NCI-H1694 treated with DMSO at 0.1 percent for 48 hours (cell line): ENCODE results near the gene CRYGN.

Source experiments
- DNase-seq: peaks from one replicate; lab custom pipeline; 2025; lab: John Stamatoyannopoulos, UW

Gene CRYGN, protein sequence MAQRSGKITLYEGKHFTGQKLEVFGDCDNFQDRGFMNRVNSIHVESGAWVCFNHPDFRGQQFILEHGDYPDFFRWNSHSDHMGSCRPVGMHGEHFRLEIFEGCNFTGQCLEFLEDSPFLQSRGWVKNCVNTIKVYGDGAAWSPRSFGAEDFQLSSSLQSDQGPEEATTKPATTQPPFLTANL

DNA sequence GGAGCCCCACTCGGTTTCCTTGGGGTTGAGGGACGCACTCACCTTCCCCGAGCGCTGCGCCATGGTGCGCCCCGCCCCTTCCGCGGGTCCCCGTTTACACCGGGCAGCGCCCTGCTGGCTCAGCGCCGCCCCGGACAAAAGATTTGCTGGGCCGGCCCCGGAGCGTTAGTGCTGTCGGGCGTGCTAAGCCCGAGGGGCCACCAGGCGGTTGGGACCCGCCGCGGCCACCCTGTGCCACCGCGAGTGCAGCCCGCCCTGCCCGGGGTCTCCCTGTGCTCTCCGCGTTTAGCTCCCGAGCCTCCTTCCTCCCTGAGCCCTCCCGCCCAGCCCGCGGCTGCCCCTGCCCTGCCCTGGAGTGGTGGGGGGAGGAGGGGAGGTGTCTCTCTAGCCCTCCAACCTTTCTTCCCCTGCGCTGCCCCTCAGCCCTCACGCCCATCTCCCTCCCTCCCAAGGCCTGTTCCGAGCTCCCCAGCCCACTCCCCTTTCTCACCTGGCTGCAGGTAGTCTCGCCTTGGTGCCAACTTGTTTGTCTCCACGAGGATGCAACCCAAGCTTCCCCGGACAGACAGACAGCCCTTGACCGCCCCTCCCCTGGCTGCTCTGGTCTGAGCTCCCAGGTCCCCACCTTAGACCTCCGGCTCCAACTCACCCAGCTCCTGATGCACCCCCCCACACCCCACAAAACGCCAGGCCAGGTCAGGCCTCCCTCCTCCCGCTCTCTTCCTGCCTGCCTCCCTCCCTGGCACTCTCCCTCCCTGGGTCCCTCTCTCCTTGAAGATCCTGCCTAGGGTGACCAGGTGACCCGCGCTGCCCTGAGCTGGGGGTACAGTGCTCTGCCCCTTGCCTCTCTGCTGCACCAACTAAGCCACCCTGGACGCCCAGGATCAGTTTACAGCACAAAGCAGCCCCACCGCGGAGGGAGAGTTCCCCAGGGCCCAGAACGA, at the start of gene CRYGN:
Gene CRYGN, minus strand, starts transcription at position 287 of the 944 bp plus-strand sequence. Its CDS starts 224 bp downstream, at position 63.
- DNase-seq, result no peak

DNA sequence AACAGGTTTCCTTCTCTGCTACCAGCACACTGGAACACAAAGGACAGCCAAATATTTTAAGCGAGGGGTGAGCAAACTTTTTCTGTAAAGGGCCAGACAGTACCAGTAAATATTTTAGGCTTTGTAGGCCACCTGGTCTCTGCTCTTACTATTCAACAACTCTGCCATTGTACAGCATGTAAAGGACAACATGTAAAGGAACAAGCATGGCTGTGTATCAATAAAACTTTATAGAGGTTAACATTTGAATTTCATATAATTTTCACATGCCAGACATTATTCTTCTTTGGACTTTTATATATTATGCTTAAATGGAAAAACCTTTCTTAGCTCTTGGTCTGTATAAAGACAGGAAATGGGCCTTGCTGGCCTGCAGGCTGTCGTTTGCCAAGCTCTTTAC, 49.6 kb upstream of the CRYGN start:
- no peak for DNase-seq

DNA sequence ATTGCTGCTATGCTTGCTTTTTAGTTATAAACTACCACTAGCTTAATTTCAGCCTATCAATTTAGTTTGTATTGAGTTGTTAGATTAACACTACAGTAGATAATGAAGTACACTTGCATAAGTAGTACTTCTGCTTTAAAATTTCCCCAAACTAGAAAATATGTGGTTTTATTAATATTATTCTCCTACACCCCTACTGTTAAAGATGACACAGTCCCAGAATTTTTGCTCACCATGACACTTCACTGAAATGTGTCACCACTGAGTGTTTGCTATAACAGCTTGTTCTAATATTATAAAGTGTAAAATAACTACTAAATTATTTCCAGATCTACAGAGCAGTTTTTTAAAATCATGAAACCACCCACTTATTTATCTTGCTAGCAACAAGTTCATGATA, 48.2 kb upstream of the CRYGN start:
- DNase-seq, result no peak

- DNase-seq, result no peak
Observed at GRCh38 chr7:151487228-151487627, 47.3 kb upstream of the CRYGN start.

DNA sequence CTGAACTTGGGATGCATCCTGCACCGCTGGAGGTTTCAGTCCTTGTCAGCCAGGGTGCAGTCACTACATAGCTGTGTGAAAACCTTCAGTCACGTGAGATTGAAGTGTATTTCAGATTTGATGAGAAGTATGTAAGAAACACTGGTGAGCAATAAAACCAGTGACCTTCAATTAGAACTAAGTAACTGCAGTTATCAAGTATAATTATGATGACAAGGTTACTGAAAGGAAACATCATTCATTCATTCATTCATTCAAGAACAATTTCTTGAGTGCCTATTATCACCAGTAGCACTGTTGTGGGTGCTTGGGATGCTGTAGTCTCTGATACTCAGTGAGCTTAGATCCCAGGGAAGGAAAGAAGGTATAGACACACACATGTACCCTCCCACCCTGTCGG, 46.1 kb upstream of the CRYGN start:
- no peak for DNase-seq

DNA sequence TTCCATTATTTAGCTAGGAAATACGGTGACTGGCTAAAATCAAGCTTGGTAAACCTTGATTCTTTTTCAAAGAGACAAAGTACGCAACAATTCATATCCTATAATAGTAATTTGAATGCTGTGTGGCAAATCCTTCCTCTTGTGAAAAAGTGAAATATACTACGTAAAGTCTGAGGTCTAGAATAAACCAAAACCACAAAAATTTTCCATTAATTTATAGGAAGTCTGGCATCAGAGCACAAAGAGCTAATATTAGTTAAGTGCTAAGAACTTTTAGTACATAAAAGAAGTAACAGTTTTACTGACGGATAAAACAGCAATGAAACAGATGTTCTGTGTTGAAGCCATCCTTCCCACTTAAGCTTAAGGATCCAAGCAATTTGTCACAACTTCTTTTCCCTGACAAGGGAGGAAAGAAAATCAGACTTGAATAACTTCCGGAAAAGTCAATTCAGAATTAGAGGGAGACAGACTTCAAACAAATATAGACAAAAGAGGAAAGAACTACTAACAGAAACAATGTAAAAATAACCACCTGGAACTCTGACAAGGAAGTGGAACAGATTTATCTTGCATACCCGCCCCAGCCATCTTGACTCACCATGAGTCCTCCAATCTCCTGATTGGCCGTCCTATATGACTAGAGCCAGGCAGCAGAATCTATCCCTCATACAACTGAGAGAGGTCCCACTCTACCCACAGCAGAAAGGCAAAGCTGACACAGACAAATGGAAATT, 45.2 kb upstream of the CRYGN start:
- DNase-seq, result no peak

DNA sequence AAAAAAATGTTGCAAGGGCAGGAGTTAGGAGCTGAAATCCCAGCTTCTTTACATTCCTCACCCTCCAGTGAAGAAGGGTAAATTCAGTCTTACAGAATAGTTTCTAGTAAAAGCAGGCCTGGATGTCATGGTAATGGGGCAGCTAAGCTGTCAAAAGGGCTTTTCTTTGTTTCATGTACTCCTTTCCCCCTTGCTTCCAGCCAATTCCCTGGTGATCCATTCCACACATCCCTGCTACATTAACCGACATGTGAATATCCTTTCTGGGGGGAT, 43.7 kb upstream of the CRYGN start:
- DNase-seq, result no peak

- DNase-seq, result no peak
Observed at GRCh38 chr7:151482883-151483710, 43.2 kb upstream of the CRYGN start.

- no peak for DNase-seq
Observed at GRCh38 chr7:151481650-151482505, 41.9 kb upstream of the CRYGN start.

- no peak for DNase-seq
Observed at GRCh38 chr7:151477867-151478266, 37.9 kb upstream of the CRYGN start.

DNA sequence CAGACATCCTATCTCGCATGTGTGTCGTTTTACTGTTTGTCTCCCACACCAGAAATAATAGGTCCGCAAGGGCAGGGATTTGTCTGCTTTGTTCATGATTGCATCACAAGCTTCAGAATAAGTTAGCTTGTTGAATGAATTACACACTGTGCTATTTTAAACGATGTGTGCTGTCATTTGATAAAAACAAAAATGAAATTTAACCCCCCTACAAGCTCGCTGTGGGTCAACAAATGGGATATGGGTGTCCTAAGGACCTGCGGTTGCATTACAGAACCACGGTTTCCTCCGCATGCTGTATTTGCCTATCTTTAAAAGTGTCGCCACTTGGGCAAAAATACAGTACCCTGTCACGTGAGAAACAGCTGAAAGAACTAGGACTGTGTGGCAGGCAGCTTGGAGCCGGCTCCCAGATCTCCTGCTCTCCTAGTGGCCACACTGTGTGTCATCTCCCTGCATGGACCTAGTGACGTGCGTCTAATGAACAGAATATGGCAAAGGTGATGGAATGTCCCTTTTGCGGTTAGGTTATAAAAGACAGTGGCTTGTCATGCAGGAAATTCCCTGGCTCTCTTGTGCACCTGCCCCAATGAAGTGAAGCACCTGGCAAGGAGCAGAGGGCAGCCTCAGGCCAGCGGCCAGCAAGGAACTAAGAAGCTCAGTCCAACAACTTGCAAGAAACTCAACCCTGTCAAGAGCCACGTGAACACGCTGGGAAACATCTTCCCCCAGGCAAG, 32.9 kb upstream of the CRYGN start:
- DNase-seq, result no peak

GRCh38 chr7:151470711-151471110, 30.8 kb upstream of the CRYGN start:
- DNase-seq, result peak; percentile 32

- no peak for DNase-seq
Observed at GRCh38 chr7:151469281-151469680, 29.3 kb upstream of the CRYGN start.

- DNase-seq, result no peak
Observed at GRCh38 chr7:151468217-151469018, 28.5 kb upstream of the CRYGN start.

- no peak for DNase-seq
Observed at GRCh38 chr7:151465169-151465568, 25.2 kb upstream of the CRYGN start.

DNA sequence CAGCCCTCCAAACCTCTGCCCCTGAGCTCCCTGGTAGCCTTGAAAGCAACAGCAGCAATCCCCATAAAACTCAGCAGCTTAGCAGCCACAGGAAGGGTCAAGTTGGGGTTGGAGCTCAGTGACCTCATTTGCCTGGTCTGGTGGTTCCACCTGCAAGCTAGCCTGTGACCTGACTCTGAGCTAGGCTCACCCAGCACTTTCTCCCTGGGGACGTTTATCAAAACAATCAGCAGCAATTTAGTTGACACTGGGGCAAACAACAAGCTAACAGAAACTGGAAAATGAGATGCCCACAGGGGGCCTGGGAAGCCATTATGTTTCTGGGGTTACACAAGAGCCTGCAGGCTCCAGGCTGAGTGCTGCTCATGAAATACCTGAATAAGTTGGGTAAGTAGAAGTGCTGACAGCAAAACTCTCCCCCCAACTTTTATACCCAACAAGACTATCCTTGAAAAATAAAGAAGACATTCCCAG, 22.4 kb upstream of the CRYGN start:
- no peak for DNase-seq

- DNase-seq, result no peak
Observed at GRCh38 chr7:151461942-151462230, 21.9 kb upstream of the CRYGN start.

DNA sequence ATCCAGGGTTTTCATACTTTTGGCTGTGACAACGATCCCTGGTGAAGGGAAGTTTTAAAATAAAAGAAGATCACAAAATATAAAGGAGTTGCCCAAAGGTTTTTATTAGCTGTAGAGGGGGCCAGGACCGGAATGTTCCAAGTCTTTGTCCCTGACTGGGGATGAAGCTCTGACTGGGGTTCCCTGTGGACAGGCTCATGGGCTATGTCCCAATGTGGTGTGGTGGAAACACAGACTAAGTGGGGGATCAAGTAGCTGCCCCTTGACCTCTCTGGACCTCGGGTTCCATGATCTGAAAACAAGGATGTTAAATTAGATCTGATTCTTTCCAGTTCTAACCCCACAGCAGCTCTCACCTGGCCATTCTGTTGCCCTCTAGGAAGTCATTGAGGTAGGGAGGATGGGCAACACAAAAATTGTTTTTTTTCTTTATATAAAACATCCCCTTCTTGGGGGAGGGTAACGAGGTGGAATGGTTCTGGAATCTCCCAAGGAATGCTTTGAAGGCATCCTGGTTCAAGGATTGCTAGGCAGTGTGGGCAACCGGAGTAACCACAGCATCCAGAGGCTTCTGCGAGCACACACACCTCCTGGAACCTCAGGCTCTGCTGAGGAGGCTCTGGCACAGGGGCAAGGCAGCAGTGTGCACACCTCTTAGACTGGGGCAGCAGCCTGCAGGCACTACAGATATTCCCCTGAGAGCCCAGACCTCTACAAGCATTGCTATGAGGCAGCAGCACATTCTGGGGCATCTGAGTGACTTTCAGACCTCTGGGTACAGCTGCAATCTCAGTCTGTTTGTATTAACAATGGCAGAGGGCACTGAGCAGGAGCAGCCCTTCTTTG, 21.4 kb upstream of the CRYGN start:
- no peak for DNase-seq

GRCh38 chr7:151460474-151460855, 20.5 kb upstream of the CRYGN start:
- DNase-seq, result no peak
